Measurements from ENCODE around the gene LPGAT1.

GRCh38 chr1:211832661-211833060, 2.1 kb upstream of the LPGAT1 start:
- no peak for TF ChIP-seq CTCF (IDR thresholded peaks at IDR 0.05)
- no peak for TF ChIP-seq POLR2A (IDR thresholded peaks at IDR 0.05)

Data from heart left ventricle (tissue), 13 donors.